Skeletal muscle tissue (tissue), 4 donors: ENCODE measurements around the gene FANCD2OS. TPM values are rescaled to one million over a fixed set of nuclear protein-coding genes. Genes with fewer than 3 reads are reported as not detected.
"Not testable (repeated sequence)": the region's sequence is repeated elsewhere in the genome, so short reads cannot be mapped to it uniquely, and the experiment has no call there.

Experiments
- H3K27ac ChIP-seq: one replicate; pipeline ENCODE4 v1.7.0; 2013; ENCODE audit warnings: mild to moderate bottlenecking, low read depth, low read length, inconsistent platforms
- H3K27me3 ChIP-seq, 3 donors: one replicate each; pipeline ENCODE4 v1.7.0; 2013; ENCODE audit warnings: low read length in 3 of 3; ENCODE audit not compliant: control insufficient read depth in 3 of 3, insufficient read depth in 3 of 3
- H3K36me3 ChIP-seq, 3 donors: one replicate each; pipeline ENCODE4 v1.7.0; 2013; ENCODE audit warnings: low read length in 3 of 3; ENCODE audit not compliant: control insufficient read depth in 3 of 3, insufficient read depth in 3 of 3
- H3K4me1 ChIP-seq, 3 donors: one replicate each; pipeline ENCODE4 v1.7.0; 2013; ENCODE audit warnings: low read length in 3 of 3, mild to moderate bottlenecking in 3 of 3; ENCODE audit not compliant: control insufficient read depth in 3 of 3, insufficient read depth in 3 of 3
- H3K4me3 ChIP-seq, 3 donors: one replicate each; pipeline ENCODE4 v1.7.0; 2013; ENCODE audit warnings: low read length in 3 of 3
- H3K9ac ChIP-seq, 3 donors: one replicate each; pipeline ENCODE4 v1.7.0; 2013; ENCODE audit warnings: low read length in 3 of 3, mild to moderate bottlenecking in 3 of 3, moderate library complexity in 2 of 3, low read depth in 1 of 3
- H3K9me3 ChIP-seq, 3 donors: one replicate each; pipeline ENCODE4 v1.7.0; 2013; ENCODE audit warnings: low read length in 3 of 3; ENCODE audit not compliant: control insufficient read depth in 3 of 3
- total RNA-seq: library from RNA; depleted of rRNA; stranded (reverse); fragments of >200 nt; gene quantifications from one replicate; pipeline ENCODE4 v1.2.3, GENCODE V29; 2014
- donor health status: Osteomylitis.

The FANCD2OS gene
- total RNA-seq, 1 donor from 2014 or later: not detected

DNA sequence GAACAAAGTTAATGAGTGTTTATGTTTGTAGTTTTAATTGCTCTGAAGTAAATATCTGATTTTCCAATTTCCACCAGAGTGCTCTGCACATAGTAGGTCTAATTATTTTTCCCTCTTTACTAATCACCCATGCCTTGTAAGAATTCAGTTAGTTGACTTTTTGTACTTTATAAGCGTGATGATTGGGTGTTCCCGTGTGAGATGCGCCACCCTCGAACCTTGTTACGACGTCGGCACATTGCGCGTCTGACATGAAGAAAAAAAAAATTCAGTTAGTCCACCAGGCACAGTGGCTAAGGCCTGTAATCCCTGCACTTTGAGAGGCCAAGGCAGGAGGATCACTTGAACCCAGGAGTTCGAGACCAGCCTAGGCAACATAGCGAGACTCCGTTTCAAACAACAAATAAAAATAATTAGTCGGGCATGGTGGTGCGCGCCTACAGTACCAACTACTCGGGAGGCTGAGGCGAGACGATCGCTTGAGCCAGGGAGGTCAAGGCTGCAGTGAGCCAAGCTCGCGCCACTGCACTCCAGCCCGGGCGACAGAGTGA, 33.0 kb upstream of the FANCD2OS start:
- peak overlapping the region; percentile 80 for H3K27ac ChIP-seq
- peak overlapping the region in 2 of 3 donors; percentile 84 to 85 for H3K9ac ChIP-seq
- peak overlapping the region; percentile 78 to 94 (median 82) for H3K4me3 ChIP-seq
- H3K27me3 ChIP-seq: no peaks in the 10 kb centered on the region
- H3K36me3 ChIP-seq: no peaks in the 10 kb centered on the region
- H3K4me1 ChIP-seq: peaks cover 14 to 20% (median 17%) of the 10 kb centered on the region in 3 donors
- H3K9me3 ChIP-seq: no peaks in the 10 kb centered on the region

DNA sequence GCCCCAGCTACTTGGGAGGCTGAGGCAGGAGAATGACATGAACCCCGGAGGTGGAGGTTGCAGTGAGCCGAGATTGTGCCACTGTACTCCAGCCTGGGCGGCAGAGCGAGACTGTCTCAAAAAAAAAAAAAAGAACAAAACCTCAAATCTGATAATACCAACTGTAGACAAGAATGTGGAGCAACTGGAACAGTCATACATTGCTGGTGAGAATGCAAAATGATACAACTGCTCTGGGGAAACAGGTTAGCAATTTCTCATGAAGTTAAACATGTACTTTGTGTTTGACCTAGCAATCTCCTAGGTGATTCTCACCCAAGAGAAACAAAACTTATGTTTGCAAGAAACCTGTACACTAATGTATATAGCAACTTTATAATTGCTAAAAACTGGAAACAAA, 29.1 kb upstream of the FANCD2OS start:
- no peaks in the 10 kb centered on the region for H3K9me3 ChIP-seq
- no peak overlapping the region for H3K9ac ChIP-seq
- H3K4me3 ChIP-seq: no peak overlapping the region
- H3K36me3 ChIP-seq: no peaks in the 10 kb centered on the region
- H3K27ac ChIP-seq: no peak overlapping the region
- peaks cover 0 to 4% (median 0%) of the 10 kb centered on the region in 3 donors for H3K4me1 ChIP-seq
- H3K27me3 ChIP-seq: no peaks in the 10 kb centered on the region

DNA sequence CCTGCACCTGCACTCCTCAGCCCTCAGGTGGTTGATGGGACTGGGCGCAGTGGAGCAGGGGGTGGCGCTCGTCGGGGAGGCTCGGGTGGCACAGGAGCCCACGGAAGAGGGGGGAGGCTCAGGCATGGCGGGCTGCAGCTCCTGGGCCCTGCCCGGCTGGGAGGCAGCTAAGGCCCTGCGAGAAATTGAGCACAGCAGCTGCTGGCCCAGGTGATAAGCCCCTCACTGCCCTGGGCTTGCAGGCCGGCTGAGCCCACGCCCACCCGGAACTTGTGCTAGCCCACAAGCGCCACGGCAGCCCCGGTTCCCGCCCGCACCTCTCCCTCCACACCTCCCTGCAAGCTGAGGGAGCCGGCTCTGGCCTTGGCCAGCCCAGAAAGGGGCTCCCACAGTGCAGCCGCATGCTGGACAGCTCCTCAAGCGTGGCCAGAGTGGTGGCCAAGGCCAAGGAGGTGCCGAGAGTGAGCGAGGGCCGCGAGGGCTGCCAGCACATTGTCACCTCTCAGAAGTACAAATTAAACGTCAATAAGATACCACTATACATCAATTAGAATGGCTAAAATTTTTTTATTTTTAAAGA, 28.5 kb upstream of the FANCD2OS start:
- H3K9ac ChIP-seq: no peak overlapping the region
- no peaks in the 10 kb centered on the region for H3K36me3 ChIP-seq
- no peak overlapping the region for H3K27ac ChIP-seq
- no peaks in the 10 kb centered on the region for H3K27me3 ChIP-seq
- peaks cover 0 to 4% (median 0%) of the 10 kb centered on the region in 3 donors for H3K4me1 ChIP-seq
- no peaks in the 10 kb centered on the region for H3K9me3 ChIP-seq
- H3K4me3 ChIP-seq: no peak overlapping the region

DNA sequence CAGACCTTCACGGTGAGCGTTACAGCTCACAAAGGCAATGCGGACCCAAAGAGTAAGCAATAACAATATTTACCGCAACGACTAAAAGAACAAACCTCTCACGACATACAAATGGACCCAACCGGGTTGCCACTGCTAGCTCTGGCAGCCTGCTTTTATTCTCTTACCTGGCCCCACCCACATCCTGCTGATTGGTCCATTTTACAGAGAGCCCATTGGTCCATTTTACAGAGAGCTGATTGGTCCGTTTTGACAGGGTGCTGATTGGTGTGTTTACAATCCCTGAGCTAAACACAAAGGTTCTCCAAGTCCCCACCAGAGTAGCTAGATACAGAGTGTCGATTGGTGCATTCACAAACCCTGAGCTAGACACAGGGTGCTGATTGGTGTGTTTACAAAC, 27.8 kb upstream of the FANCD2OS start:
- H3K9ac ChIP-seq, H3K27ac ChIP-seq, H3K4me1 ChIP-seq, H3K36me3 ChIP-seq, H3K4me3 ChIP-seq, H3K27me3 ChIP-seq, H3K9me3 ChIP-seq: not testable (repeated sequence)

DNA sequence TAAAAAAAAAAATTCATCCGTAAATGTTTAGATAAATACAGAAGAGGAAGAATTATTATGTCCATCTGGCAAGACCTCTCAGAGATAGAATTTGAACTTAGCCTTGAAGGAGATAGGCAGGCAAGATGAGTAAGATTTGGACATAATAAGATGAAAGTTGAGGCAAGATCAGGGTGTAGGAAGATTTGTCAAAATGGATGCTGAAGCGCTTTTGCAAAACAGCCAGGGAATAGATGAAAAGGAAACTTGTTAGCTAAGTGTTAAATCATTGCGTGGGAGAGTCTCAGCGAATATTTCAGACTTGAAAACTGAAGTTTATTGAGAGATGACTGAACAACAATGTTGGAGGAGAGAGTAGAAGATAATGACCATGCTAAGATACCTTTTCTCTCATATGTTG, 14.7 kb upstream of the FANCD2OS start:
- H3K9me3 ChIP-seq: no peaks in the 10 kb centered on the region
- peaks cover 20 to 32% (median 32%) of the 10 kb centered on the region in 3 donors for H3K36me3 ChIP-seq
- H3K4me3 ChIP-seq: no peak overlapping the region
- no peaks in the 10 kb centered on the region for H3K27me3 ChIP-seq
- H3K27ac ChIP-seq: no peak overlapping the region
- peaks cover 0 to 3% (median 0%) of the 10 kb centered on the region in 3 donors for H3K4me1 ChIP-seq
- no peak overlapping the region for H3K9ac ChIP-seq

DNA sequence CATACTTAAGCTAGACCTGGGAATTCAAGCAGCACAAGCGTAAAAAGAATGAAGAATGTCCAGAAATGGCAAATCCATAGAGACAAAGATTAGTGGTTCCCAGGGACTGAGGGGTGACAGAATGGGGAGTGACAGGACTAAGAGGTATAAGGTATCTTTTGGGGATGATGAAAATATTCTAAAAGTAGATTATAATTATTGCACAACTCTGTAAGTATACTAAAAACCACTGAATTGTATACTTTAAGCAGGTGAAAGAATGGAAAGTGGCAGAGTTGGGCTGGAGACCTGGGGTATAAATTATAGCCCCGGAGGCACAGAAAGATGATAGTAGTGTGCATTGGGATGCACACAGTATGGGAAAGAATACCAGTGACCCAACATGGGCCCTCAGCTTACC, 13.0 kb upstream of the FANCD2OS start:
- Histone ChIP-seq H3K9me3 (no peaks in the 10 kb centered on the region), H3K4me1 (peaks cover 10 to 14% (median 14%) of the 10 kb centered on the region in 3 donors), H3K9ac (no peak overlapping the region), H3K27me3 (no peaks in the 10 kb centered on the region), H3K4me3 (no peak overlapping the region), H3K36me3 (peaks cover 8 to 23% (median 18%) of the 10 kb centered on the region in 3 donors), H3K27ac (no peak overlapping the region)

DNA sequence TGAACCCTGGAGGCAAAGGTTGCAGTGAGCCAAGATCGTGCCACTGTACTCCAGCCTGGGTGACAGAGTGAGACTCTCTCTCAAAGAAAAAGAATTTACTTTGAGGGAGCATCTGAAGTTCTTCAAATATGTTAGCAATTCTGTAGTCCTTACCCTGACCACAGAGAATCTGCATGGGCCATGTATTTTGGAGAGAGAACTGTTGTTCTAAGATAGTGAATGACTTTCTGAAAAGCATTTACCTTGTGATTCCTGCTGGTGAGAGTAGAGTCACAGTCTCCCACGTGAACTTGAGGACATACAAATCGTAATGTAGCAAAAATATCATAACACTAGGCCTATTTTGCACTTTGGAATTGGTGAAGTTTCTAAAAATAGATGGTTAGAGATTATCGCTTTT, 11.3 kb upstream of the FANCD2OS start:
- H3K9ac ChIP-seq: no peak overlapping the region
- H3K36me3 ChIP-seq: peaks cover 3 to 12% (median 5%) of the 10 kb centered on the region in 3 donors
- peaks cover 10 to 22% (median 13%) of the 10 kb centered on the region in 3 donors for H3K4me1 ChIP-seq
- H3K27me3 ChIP-seq: no peaks in the 10 kb centered on the region
- H3K4me3 ChIP-seq: no peak overlapping the region
- no peak overlapping the region for H3K27ac ChIP-seq
- no peaks in the 10 kb centered on the region for H3K9me3 ChIP-seq

DNA sequence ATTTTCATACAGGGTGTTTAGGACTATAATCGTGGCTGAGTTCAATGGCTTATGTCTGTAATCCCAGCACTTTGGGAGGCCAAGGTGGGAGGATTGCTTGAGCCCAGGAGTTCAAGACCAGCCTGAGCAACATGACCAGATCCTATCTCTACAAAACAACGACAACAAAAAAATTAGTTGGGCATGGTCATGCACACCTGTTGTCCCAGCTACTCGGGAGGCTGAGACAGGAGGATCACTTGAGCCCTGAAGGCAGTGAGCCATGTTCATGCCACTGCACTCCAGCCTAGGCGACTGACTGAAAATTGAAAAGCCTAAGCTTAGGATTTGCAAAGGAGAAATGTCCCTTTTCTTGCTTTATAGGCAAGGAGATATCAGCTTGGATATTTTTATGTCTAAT, 8.9 kb upstream of the FANCD2OS start:
- H3K4me3 ChIP-seq: peak overlapping the region in 1 of 3 donors; percentile 88
- peak overlapping the region in 1 of 3 donors; percentile 79 for H3K9ac ChIP-seq

DNA sequence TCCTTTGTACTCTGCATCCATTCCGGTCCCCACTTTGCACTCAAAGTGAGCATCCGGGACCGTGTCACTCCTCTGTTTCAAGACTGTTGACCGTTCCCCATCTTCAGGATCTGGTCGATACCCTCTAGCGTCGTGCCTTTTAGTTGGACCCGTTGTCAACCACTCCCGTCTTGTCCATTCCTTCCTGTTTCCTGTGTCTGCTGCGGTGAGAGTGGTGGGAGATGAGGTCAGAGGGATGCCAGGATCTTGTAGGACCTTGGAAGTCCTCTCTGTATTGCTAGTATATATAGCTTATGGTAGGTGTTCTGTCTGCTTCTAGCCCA, 8.0 kb upstream of the FANCD2OS start:
- H3K4me1 ChIP-seq: peaks cover 10 to 22% (median 13%) of the 10 kb centered on the region in 3 donors
- peaks cover 3 to 5% (median 4%) of the 10 kb centered on the region in 3 donors for H3K36me3 ChIP-seq
- no peaks in the 10 kb centered on the region for H3K27me3 ChIP-seq
- H3K9ac ChIP-seq: peak overlapping the region; percentile 78 to 96 (median 79)
- H3K9me3 ChIP-seq: no peaks in the 10 kb centered on the region
- peak overlapping the region; percentile 57 for H3K27ac ChIP-seq
- H3K4me3 ChIP-seq: peak overlapping the region; percentile 88 to 100 (median 100)

More for the DNA sequence above, 8.9 kb upstream of the FANCD2OS start:
- Histone ChIP-seq H3K27ac (no peak overlapping the region), H3K27me3 (no peaks in the 10 kb centered on the region), H3K9me3 (no peaks in the 10 kb centered on the region), H3K4me1 (peaks cover 10 to 22% (median 13%) of the 10 kb centered on the region in 3 donors), H3K36me3 (peaks cover 3 to 7% (median 5%) of the 10 kb centered on the region in 3 donors)

DNA sequence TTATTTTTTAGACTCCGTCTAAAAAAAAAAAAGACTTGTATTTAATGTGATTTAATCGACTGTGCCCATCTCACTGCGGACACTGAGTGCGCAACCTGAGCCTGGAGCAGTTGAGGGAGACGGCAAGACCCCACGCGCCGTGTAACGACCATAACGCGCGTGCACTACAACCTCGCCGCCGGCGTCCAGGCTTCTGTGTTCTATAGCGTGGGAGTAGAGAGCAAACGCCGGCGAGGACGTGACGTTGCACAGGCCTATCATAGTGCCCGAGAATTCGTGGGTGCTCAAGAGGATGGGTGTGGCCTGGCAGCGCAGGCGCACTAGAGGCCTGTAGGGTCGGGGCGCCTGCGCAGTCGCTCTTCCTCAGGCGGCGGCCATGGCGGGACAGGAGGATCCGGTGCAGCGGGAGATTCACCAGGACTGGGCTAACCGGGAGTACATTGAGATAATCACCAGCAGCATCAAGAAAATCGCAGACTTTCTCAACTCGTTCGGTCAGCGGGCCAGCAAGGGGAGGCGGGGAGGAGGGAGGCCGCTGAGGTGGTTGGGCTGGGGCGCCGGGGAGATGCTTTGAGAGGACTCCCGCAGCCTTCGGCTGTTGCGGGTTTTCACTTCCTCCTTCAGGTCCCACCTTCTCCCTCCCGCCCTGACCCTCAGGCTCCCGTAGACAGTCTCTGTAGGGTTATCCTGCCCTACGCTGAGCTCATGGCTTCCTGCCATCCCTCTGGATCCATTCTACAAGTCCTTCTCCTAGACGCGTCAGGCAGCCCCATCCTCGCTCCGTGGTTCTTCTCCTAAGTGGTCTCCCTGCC, 7.5 kb upstream of the FANCD2OS start, which contains the start of gene BRK1:
BRK1 (plus strand) TSS at position 350 of the 812 bp plus-strand sequence; CDS start at position 377, 27 bp downstream.
- H3K9ac ChIP-seq: peak within 1 kb of the TSS; percentile 78 to 96 (median 79)
- no peaks in the 10 kb centered on the region for H3K27me3 ChIP-seq
- peak within 1 kb of the TSS; percentile 88 to 100 (median 100) for H3K4me3 ChIP-seq
- peak within 1 kb of the TSS; percentile 57 for H3K27ac ChIP-seq
- H3K4me1 ChIP-seq: peaks cover 10 to 22% (median 13%) of the 10 kb centered on the region in 3 donors
- H3K9me3 ChIP-seq: no peaks in the 10 kb centered on the region
- peaks cover 0 to 5% (median 2%) of the 10 kb centered on the region in 3 donors for H3K36me3 ChIP-seq
